Astrocyte of the spinal cord (primary cell): ENCODE data around the gene NPHP3.
"Not testable (repeated sequence)": the region's sequence is repeated elsewhere in the genome, so short reads cannot be mapped to it uniquely, and the experiment has no call there.

Experiments
- DNase-seq: peaks from one replicate; pipeline ENCODE4 v3.0.0; 2011; ENCODE audit warnings: low read depth, low spot score
- H3K4me3 ChIP-seq: 2 replicates; pipeline ENCODE4 v1.5.1; 2011; ENCODE audit warnings: low read depth, mild to moderate bottlenecking, low read length, moderate library complexity
- CTCF ChIP-seq: IDR thresholded peaks from 2 replicates; pipeline ENCODE4 v1.5.1; 2012; ENCODE audit warnings: low read depth, mild to moderate bottlenecking, low read length, inconsistent platforms
- in situ Hi-C: cut with HindIII; loops from 2 replicates; pipeline ENCODE4 v1.10.0; 2017; ENCODE audit warnings: low sequenced_read_pairs

Gene NPHP3

DNA sequence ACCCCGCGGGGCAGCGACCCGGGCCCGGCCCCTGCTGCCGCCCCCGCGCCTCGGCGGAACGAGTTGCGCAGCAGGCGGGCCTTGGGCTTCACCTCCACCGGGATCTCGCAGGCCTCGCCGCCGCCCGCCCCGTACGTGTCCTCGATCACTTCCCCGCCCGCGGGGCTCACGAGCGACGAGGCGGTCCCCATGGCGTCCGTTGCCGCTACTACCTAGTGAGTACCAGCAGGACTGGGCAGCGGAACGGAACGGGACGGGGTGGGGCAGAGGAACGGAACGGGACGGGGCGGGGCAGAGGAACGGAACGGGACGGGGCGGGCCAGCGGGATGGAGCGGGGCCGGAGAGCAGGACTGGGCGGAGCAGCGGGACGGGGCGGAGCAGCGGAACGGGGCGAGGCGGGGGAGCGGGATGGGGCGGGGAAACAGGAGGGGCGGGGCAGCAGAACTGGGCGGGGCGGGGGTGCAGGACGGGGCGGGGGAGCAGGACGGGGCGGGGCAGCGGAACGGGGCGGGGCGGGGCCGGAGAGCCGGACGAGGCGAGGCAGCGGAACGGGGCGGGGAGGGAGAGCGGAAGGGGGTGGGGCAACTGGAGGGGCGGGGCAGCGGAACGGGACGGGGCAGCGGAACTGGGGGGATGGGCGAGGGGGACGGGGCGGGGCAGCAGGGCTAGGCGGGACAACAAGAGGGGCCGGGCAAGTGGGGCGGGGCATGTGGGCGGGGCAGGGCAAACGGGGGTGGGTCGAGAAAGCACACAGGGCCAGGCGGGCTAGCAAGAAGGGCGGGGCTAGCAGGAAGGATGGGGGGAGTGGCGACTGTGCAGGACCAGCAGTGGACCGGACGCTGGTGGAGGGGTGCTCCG, at the start of gene NPHP3:
TSS of gene NPHP3 (minus strand) at position 245 of the 859 bp plus-strand sequence. CDS start at position 191, 54 bp downstream.
- in situ Hi-C loops, result no loop called here
- no peak for TF ChIP-seq CTCF
- peak within 1 kb of the TSS; percentile 71 for H3K4me3 ChIP-seq
- peak; percentile 97 for DNase-seq

DNA sequence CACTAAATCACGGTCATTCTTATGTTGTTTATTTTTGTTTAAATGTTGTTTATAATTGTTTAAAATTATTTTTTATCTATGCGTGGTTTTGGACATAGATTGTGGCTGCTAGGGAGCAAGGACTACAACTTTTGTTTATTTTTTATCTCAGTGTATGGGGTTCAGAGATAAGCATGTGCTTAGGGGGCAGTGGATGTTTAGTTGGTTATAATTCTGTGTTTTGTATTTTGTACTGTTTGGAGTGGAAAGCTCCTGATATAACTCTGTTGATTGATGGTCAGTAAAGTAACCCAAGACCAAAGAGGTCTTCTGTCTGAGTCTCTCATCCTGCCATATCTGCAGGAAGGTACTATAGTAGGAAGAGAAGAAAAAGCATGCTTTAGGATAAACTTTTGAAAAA, 36.5 kb upstream of the NPHP3 start:
- in situ Hi-C loops, result no loop called here
- no peak for DNase-seq
- TF ChIP-seq CTCF, result no peak
- no peak overlapping the region for H3K4me3 ChIP-seq

GRCh38 chr3:132756108-132756650, 34.0 kb upstream of the NPHP3 start:
- no peak overlapping the region for H3K4me3 ChIP-seq
- DNase-seq, result no peak
- in situ Hi-C loops, result no loop called here
- no peak for TF ChIP-seq CTCF

GRCh38 chr3:132753946-132754345, 31.7 kb upstream of the NPHP3 start:
- DNase-seq, result no peak
- in situ Hi-C loops, result no loop called here
- H3K4me3 ChIP-seq, result no peak overlapping the region
- TF ChIP-seq CTCF, result no peak

DNA sequence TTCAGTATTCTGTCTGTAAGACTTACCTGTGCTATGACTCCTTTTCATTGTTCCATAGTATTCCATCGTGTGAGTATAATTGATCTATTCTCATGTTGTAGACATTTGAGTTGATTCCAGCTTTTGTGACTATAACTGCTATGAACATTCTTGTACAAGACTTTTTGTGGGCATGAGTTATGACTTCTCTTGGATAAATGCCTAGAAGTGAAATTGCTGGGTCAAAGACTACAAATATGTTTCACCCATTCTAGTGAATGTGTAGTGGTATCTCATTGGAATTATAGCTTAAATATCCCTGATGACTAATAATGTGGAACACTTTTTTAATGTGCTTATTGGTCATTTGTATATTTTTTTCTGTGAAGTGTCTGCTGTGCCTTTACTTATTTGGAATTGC, 27.6 kb upstream of the NPHP3 start:
- in situ Hi-C loops, result no loop called here

DNA sequence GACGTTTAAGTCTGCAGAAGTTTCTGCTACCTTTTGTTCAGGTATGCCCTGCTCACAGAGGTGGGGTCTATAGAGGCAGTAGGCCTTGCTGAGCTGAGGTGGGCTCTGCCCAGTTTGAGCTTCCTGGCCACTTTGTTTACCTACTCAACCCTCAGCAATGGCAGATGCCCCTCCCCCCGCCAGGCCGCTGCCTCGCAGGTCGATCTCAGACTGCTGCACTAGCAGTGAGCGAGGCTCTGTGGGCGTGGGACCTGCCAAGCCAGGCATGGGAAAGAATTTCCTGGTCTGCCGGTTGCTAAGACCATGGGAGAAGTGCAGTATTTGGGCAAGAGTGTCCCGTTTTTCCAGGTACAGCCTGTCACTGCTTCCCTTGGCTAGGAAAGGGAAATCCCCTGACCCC, 24.5 kb upstream of the NPHP3 start:
- DNase-seq, H3K4me3 ChIP-seq, in situ Hi-C loops: not testable (repeated sequence)

More for the DNA sequence above, 27.6 kb upstream of the NPHP3 start:
- no peak for DNase-seq
- no peak overlapping the region for H3K4me3 ChIP-seq
- no peak for TF ChIP-seq CTCF

GRCh38 chr3:132738314-132738713, 16.1 kb upstream of the NPHP3 start:
- in situ Hi-C loops, result no loop called here
- H3K4me3 ChIP-seq, result no peak overlapping the region
- TF ChIP-seq CTCF, result no peak
- no peak for DNase-seq
